B cell (primary cell): ENCODE results near the gene ALX3. TPM values are rescaled to one million over a fixed set of nuclear protein-coding genes. Genes with fewer than 3 reads are reported as not detected.

Experiments
- ATAC-seq: fragments of 200-7000 bp; cut with Tn5 transposase; one replicate; pipeline ENCODE4 v1.10.0; 2021; ENCODE audit warnings: low read depth, mild to moderate bottlenecking, moderate number of reproducible peaks, moderate library complexity
- CTCF ChIA-PET: fragments of 350-600 bp; sonication (Branson Sonifier 250); formaldehyde crosslinking; loops from one replicate; lab custom pipeline; 2021; ENCODE audit warnings: antibody characterized with exemption, inconsistent platforms; lab: Charles Lee
- POLR2A ChIA-PET: fragments of 350-600 bp; sonication (Branson Sonifier 250); formaldehyde crosslinking; loops from one replicate; lab custom pipeline; 2021; ENCODE audit warnings: antibody characterized with exemption; lab: Charles Lee
- DNase-seq: peaks from one replicate; pipeline ENCODE4 v3.0.0; 2013
- H2AFZ ChIP-seq: 2 replicates; pipeline ENCODE4 v1.6.1; 2012; ENCODE audit warnings: mild to moderate bottlenecking, low read depth, low read length; ENCODE audit not compliant: insufficient read depth, poor library complexity, severe bottlenecking
- H3K27ac ChIP-seq, 2 donors: 1 replicate in 1 of 2; 2 replicates in 1 of 2; pipeline ENCODE4 v1.5.1; 2012 to 2013; ENCODE audit warnings: low read length in 2 of 2, mild to moderate bottlenecking in 2 of 2, moderate library complexity in 1 of 2
- H3K27me3 ChIP-seq, 4 experiments: fragments of 200-600 bp in 1 of 4; sonication (generic) in 1 of 4; replicated peaks in 1 of 4; 1 replicate in 2 of 4; 2 replicates in 2 of 4; pipeline versions ENCODE4 v1.6.1 to v1.7.0; 2013 to 2016; ENCODE audit warnings: low read length in 3 of 4, mild to moderate bottlenecking in 2 of 4, mixed read lengths in 1 of 4, moderate library complexity in 1 of 4; ENCODE audit not compliant: insufficient read depth in 4 of 4, control insufficient read depth in 3 of 4; ENCODE audit errors: control extremely low read depth in 1 of 4
- H3K36me3 ChIP-seq, 2 experiments: replicated peaks in 1 of 2; 1 replicate in 1 of 2; 2 replicates in 1 of 2; pipeline versions ENCODE4 v1.6.1 to v1.7.1; 2013; ENCODE audit warnings: low read length in 1 of 2; ENCODE audit not compliant: insufficient read depth in 2 of 2, control insufficient read depth in 1 of 2; ENCODE audit errors: control extremely low read depth in 1 of 2, extremely low read depth in 1 of 2
- H3K4me1 ChIP-seq, 2 donors: fragments of 200-600 bp in 1 of 2; sonication (generic) in 1 of 2; 1 replicate in 1 of 2; 2 replicates in 1 of 2; pipeline versions ENCODE4 v1.5.1 to v1.6.1; 2013 to 2017; ENCODE audit warnings: low read length in 2 of 2; ENCODE audit not compliant: control insufficient read depth in 2 of 2, insufficient read depth in 2 of 2
- H3K4me2 ChIP-seq: replicated peaks from 2 replicates; pipeline ENCODE3; 2012; ENCODE audit warnings: mild to moderate bottlenecking, low read depth, low read length; ENCODE audit not compliant: poor library complexity, severe bottlenecking
- H3K4me3 ChIP-seq, 5 experiments: fragments of 200-600 bp in 1 of 5; sonication (generic) in 1 of 5; 1 replicate in 3 of 5; 2 replicates in 2 of 5; pipeline versions ENCODE4 v1.5.1 to v1.7.0; 2011 to 2016; ENCODE audit warnings: low read length in 4 of 5, mild to moderate bottlenecking in 4 of 5, low read depth in 2 of 5, control low read depth in 1 of 5, moderate library complexity in 1 of 5; ENCODE audit not compliant: insufficient read depth in 1 of 5; ENCODE audit errors: control extremely low read depth in 1 of 5, extremely low read depth in 1 of 5
- H3K79me2 ChIP-seq: fragments of 200-600 bp; sonication (generic); one replicate; pipeline ENCODE4 v1.6.0; 2016; ENCODE audit warnings: low read length; ENCODE audit not compliant: control insufficient read depth, insufficient read depth
- H3K9ac ChIP-seq: fragments of 200-600 bp; sonication (generic); 2 replicates; pipeline ENCODE4 v1.6.1; 2017; ENCODE audit warnings: mild to moderate bottlenecking, low read length, moderate library complexity
- H3K9me3 ChIP-seq, 3 donors: one replicate each; pipeline versions ENCODE4 v1.6.1 to v1.7.1; 2013; ENCODE audit warnings: low read length in 2 of 3; ENCODE audit not compliant: control insufficient read depth in 2 of 3, insufficient read depth in 1 of 3; ENCODE audit errors: control extremely low read depth in 1 of 3
- H4K20me1 ChIP-seq: 2 replicates; pipeline ENCODE4 v1.6.0; 2012; ENCODE audit warnings: mild to moderate bottlenecking, low read length; ENCODE audit not compliant: insufficient read depth, control insufficient read depth, poor library complexity, severe bottlenecking
- H3K27ac Mint-ChIP-seq: one replicate; pipeline ENCODE4 v1.8.0; 2021; ENCODE audit warnings: mixed read lengths
- H3K27me3 Mint-ChIP-seq: one replicate; pipeline ENCODE4 v1.8.0; 2021; ENCODE audit warnings: mixed read lengths
- H3K4me1 Mint-ChIP-seq: one replicate; pipeline ENCODE4 v1.8.0; 2021; ENCODE audit warnings: mixed read lengths
- H3K4me3 Mint-ChIP-seq: one replicate; pipeline ENCODE4 v1.8.0; 2021; ENCODE audit warnings: mixed read lengths
- H3K9me3 Mint-ChIP-seq: one replicate; pipeline ENCODE4 v1.8.0; 2022; ENCODE audit warnings: mixed read lengths; ENCODE audit not compliant: insufficient read depth
- EZH2 ChIP-seq: IDR thresholded peaks from 2 replicates; pipeline ENCODE4 v1.6.1; 2012; ENCODE audit warnings: borderline replicate concordance, low read depth, mild to moderate bottlenecking, moderate library complexity, low read length; ENCODE audit not compliant: insufficient read depth, poor library complexity, severe bottlenecking
- WGBS: methylation state at CpG from one replicate; pipeline ENCODE4 v1.1.5; 2013; ENCODE audit warnings: missing lambda C conversion rate; ENCODE audit not compliant: insufficient coverage; 5-methylcytosine and 5-hydroxymethylcytosine counted together
- intact Hi-C: fragments of 100-400 bp; cut with micrococcal nuclease; formaldehyde crosslinking; loops from one replicate; pipeline ENCODE4 v1.10.0; 2022
- polyA plus RNA-seq: library from polyadenylated mRNA; depleted of rRNA; stranded (reverse); fragments of >200 nt; gene quantifications from 2 replicates; pipeline ENCODE4 v1.2.3, GENCODE V29; 2012
- total RNA-seq, 2 donors: library from RNA; stranded (reverse); fragments of 120-200 nt in 1 of 2; gene quantifications; 1 replicate in 1 of 2; 2 replicates in 1 of 2; pipeline versions ENCODE4 v1.2.3 to v1.2.4, GENCODE V29; 2013 to 2022
- TF ChIP-seq, protein P1 (sequence below): fragments of 200-600 bp; IDR thresholded peaks from one replicate; pipeline ENCODE4 v1.8.0; 2022; ENCODE audit warnings: antibody characterized with exemption, mild to moderate bottlenecking

Gene ALX3
- total and polyA plus RNA-seq, 2 donors (not counting 1 experiment from before 2014, with no cell fraction given) = not detected

DNA sequence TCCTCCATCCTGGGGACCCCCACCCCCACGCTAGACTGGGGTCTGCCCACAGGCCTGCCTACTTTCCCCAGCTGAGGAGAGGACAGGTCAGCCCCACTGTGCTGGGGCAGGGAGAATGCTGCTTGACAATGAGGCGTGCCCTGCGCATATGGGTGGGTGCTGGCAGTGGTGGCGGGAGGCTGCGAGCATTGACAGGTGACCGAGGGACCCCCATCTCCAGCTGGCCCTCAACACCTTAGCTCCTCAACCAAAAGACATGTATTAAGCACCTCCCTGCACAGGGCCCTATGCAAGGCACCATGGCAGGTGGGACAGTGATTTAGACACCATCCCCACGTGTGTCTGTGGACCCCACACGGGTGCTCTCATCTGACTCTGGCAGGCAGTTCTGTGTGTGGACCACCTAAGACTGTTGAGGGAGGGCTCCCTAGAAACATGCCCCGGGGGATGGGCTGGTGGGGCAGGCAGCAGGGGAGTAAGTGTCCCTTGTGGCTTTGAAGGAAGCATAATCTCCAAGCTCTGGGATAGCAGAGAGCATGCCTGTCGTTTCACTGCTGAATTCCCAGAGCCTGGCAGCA is 18.4 kb upstream of the ALX3 start:
- H3K27me3 Mint-ChIP-seq = peaks cover 41% of the 10 kb centered on the region
- H2AFZ ChIP-seq = no peak overlapping the region
- no peaks in the 10 kb centered on the region for H3K79me2 ChIP-seq
- H3K27me3 ChIP-seq = peaks cover 0 to 40% (median 13%) of the 10 kb centered on the region in 4 experiments
- no peak overlapping the region for H3K4me2 ChIP-seq
- no peak overlapping the region for H3K9ac ChIP-seq
- intact Hi-C loops = loop anchor here (1.0 kb wide), 1 partner anchor 17 kb away; no protein-coding TSS in a partner anchor
- H3K9me3 ChIP-seq = peaks cover 0 to 9% (median 0%) of the 10 kb centered on the region in 3 donors
- peaks cover 5% of the 10 kb centered on the region for H3K4me1 Mint-ChIP-seq
- no peaks in the 10 kb centered on the region for H4K20me1 ChIP-seq
- H3K4me3 Mint-ChIP-seq = no peak overlapping the region
- no peak for DNase-seq
- no peaks in the 10 kb centered on the region for H3K36me3 ChIP-seq
- H3K27ac Mint-ChIP-seq = no peak overlapping the region
- ATAC-seq = no peak
- POLR2A ChIA-PET = no interaction called here
- TF ChIP-seq, protein P1, sequence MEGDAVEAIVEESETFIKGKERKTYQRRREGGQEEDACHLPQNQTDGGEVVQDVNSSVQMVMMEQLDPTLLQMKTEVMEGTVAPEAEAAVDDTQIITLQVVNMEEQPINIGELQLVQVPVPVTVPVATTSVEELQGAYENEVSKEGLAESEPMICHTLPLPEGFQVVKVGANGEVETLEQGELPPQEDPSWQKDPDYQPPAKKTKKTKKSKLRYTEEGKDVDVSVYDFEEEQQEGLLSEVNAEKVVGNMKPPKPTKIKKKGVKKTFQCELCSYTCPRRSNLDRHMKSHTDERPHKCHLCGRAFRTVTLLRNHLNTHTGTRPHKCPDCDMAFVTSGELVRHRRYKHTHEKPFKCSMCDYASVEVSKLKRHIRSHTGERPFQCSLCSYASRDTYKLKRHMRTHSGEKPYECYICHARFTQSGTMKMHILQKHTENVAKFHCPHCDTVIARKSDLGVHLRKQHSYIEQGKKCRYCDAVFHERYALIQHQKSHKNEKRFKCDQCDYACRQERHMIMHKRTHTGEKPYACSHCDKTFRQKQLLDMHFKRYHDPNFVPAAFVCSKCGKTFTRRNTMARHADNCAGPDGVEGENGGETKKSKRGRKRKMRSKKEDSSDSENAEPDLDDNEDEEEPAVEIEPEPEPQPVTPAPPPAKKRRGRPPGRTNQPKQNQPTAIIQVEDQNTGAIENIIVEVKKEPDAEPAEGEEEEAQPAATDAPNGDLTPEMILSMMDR = no peak
- TF ChIP-seq EZH2 = no peak
- WGBS = 81% methylated on average over 10 of the region's 10 CpGs
- H3K9me3 Mint-ChIP-seq = no peaks in the 10 kb centered on the region
- H3K27ac ChIP-seq = no peak overlapping the region
- peaks cover 6 to 10% of the 10 kb centered on the region in 2 donors for H3K4me1 ChIP-seq
- CTCF ChIA-PET = interaction anchor here (0.5 to 3.0 kb wide), 16 partner anchors 9 to 407 kb away, joined by 3 to 47 read pairs (median 6); no protein-coding TSS in a partner anchor
- no peak overlapping the region for H3K4me3 ChIP-seq
